ENCODE data around the gene FGFR4.
A peak's percentile ranks its signal among the peaks of the same experiment; 100 is the strongest.
"Not testable (repeated sequence)": the region's sequence is repeated elsewhere in the genome, so short reads cannot be mapped to it uniquely, and the experiment has no call there.

The FGFR4 gene

GRCh38 chr5:177086654-177087397 lies at the start of gene FGFR4:
TSS of gene FGFR4 (plus strand) at chr5:177086915. CDS start at chr5:177089603, 2,688 bp downstream.
- DNase-seq: peak; percentile 53

DNA sequence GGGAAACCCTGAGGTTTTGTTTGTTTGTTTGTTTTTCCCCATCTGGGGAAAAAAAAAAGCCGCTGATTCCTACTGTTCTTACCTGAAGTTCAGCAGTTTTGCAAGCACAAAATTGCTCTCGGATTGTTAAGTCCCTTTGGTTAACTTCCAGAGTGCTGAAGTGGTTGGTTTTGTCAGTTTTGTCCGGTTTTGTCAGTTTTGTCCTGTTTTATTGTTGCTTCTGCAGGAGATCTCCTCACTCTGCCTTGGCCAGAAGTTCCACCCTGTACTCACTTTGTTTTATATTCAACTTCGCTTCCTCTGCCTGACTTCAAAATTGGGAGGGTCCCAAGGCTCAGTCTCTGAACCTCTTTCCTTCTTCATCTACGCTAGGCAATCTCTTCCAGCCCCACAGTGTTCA lies 49.8 kb upstream of the FGFR4 start:
- DNase-seq: no peak

DNA sequence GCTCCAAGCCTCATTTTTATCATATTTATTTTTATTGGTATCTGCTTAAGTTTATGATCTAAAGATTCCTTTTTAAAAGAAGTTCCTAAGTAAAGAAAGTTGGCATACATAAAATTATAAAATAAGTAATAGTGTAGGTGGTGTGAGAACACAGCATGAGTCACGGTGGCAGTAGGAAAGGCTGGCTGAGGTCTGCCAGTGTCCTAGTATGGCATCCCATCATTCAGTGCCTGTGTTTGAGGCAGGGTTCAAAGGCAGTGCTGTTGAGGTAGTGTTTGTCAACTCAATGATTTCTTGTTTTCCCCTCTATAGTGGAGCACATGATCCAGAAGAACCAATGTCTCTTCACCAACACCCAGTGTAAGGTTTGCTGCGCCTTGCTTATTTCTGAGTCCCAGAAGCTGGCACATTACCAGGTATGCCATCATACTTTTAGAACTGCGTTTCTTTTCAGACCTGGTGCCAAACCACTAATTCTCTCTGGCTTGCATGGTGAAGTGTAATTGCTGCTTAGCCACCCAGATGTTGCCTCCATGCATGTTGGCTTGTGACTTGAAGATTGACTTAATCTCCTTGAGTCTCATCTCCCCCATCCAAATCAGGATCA lies 45.8 kb upstream of the FGFR4 start:
- no peak for DNase-seq

DNA sequence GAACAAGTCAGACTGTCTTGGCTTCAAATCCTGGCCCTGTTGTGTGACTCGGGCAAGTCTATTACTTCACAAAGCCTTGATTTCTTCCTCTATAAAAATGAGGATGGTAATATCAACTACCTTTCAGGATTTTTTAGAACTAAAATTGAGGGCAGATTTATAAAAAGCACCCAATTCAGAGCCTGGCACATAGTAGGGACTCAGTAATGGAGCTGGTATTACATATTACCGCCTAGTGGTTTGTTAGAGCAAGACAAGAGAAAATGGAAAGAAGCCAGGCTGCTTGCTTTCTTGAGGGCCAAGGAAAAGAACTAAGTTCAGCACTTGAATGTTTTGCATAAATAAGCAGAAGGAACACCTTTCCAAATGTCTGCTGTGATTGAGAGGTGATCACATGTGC lies 44.8 kb upstream of the FGFR4 start:
- DNase-seq: no peak

- DNase-seq: no peak
Observed at GRCh38 chr5:177043114-177043513, 43.6 kb upstream of the FGFR4 start.

DNA sequence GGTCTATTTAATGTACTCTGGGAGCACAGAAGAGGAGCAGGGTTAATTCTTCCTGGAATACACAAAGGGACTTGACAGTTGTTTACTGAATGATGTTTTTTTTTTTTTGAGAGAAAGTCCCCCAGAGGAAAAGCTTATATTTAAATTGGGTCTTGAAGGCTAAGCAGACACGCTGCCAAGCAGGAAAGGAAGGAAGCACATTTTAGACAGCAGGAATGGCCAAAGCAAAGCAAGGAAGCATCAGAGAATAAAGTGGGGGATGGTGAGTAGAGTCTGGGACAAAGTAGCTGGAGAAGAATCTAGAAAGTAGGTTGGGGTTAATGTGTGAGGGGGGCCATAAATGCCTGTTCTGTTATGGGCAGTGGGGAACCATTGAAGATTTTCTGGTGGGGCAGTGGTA lies 42.8 kb upstream of the FGFR4 start:
- no peak for DNase-seq

- no peak for DNase-seq
Observed at GRCh38 chr5:177044641-177045040, 42.1 kb upstream of the FGFR4 start.

DNA sequence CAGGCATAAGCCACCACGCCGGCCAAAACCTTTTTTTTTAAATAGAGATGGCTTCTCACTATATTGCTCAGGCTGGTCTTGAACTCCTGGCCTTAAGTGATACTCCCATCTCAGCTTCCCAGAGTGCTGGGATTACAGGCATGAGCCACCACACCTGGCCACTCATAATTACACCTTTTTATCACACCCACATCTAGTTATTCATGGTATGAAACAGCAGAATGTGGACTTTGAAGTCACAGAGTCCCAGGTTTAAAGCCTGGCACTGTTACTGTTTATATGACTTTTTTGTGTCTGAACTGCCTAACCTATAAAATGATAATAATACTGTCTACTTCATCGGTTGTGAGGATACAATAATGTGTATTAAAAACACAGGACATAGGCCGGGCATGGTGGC lies 41.1 kb upstream of the FGFR4 start:
- no peak for DNase-seq

GRCh38 chr5:177048531-177048930 lies 38.2 kb upstream of the FGFR4 start:
- not testable (repeated sequence) for DNase-seq

- no peak for DNase-seq
Observed at GRCh38 chr5:177049285-177049684, 37.4 kb upstream of the FGFR4 start.

- no peak for DNase-seq
Observed at GRCh38 chr5:177064500-177065277, 22.0 kb upstream of the FGFR4 start.

DNA sequence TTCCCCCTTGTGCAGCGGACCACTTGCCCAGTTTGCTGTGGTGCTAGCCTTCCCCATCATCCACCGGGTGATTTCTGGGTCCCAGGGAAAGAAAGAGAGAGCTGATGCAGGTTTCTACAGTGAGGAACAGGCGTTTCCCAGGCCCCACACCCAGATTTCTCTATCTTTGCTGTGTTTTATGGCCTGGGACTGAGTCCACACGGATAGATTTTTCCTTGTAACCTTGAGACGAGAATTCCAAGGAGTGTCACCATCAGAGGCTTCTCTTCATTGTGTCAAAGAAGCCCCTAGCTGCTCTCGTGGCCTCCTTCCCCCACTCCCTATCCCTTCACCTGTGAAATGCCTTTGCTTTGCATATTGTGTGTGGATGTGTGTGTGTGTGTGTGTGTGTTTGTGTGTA lies 21.2 kb upstream of the FGFR4 start:
- no peak for DNase-seq

DNA sequence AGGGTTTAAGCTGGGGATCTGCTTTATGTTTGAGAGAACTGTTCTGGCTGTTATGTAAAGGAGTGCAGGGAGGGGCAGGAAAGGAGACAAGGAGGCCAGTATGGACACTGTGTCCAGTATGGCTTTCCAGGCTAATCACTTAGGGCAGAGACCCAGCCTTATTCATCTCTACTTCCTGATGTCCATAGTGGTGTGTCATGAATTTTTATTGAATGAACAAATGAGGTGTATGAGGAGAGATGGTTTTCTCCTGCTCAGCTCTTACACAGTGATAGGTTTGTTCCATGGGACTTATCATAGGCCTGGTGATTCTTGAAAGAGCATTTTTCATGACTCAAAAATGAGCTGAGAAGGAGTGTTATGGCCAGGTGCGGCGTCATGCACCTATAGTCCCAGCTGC lies 20.5 kb upstream of the FGFR4 start:
- no peak for DNase-seq

- DNase-seq: no peak
Observed at GRCh38 chr5:177067503-177067902, 19.2 kb upstream of the FGFR4 start.

- DNase-seq: no peak
Observed at GRCh38 chr5:177070536-177071191, 16.1 kb upstream of the FGFR4 start.

- peak; percentile 80 for DNase-seq
Observed at GRCh38 chr5:177071666-177072385, 14.9 kb upstream of the FGFR4 start.

DNA sequence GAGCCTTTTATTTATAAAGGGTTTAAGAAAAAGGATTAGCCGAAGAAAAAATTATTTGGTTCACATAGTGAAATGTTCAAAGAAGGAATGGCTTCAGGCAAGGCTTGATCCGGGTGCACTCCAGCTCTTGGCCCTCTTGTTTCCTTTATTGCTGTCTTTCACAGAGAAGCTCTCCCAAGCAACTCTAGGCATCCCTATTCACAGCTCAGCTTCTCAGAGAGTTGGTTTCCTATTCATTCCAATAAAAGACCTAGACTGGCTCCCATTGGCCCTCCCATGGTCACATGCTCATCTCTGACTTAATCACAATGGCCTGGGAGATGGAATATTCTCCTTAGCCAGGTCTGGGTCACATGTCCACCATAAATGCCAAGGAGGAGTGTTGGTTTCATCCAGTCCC lies 9.4 kb upstream of the FGFR4 start:
- DNase-seq: no peak

DNA sequence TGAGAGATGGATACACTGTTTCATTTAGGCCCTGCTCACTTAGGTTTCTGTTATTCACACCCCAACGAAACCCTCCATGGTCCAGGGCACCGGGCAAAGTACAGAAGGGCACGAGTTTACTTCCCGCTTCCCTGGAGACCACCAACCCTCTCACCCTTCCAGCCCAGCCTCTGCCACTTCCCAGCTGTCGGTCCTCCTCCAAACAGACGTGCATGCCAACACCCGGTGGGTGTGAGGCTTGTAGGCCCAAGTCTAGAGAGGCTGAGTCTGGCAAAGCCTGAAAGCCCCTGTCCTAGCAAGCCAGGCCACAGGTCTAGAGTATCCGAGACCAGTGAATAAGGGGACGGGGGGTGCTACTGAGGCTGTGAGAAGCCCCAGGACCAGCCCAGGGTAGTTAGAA lies 7.1 kb upstream of the FGFR4 start:
- no peak for DNase-seq

GRCh38 chr5:177080265-177080664 lies 6.5 kb upstream of the FGFR4 start:
- DNase-seq: no peak

GRCh38 chr5:177081859-177082258 lies 4.9 kb upstream of the FGFR4 start:
- DNase-seq: no peak

DNA sequence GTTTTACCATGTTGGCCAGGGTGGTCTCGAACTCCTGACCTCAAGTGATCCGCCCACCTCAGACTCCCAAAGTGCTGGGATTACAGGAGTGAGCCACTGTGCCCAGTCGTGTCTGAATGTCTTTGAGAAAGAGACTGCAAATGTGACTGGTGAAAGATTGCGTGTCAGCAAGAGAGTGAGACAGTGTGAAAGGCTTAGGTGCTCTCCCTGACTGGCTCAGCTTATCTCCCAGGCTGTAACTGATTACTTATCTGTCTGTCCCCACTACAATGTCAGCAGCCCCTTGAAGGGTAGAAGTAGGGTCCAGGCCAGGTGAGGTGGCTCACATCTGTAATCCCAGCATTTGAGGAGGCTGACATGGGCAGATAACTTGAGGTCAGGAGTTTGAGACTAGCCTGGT lies 3.4 kb upstream of the FGFR4 start:
- DNase-seq: no peak

GRCh38 chr5:177084175-177084574 lies 2.5 kb upstream of the FGFR4 start:
- no peak for DNase-seq
